K562 (cell line): Measurements from ENCODE around the gene PDCD1LG2. TPM values are rescaled to one million over a fixed set of nuclear protein-coding genes. Genes with fewer than 3 reads are reported as not detected.

Experiments used
- ATAC-seq: fragments of 200-7000 bp; cut with Tn5 transposase; 3 replicates; pipeline ENCODE4 v1.9.1; 2020; ENCODE audit warnings: moderate library complexity
- BruUV-seq: library from RNA; stranded (reverse); fragments of 400-500 nt; replicated peaks from 2 replicates; lab custom pipeline; 2021; lab: Mats Ljungman, UMichigan
- CTCF ChIA-PET: fragments of 300-600 bp; formaldehyde crosslinking; extraction: SDS; loops from one replicate; lab custom pipeline; 2021; ENCODE audit warnings: low intra/inter-chr PET ratio; lab: Yijun Ruan, JAX
- POLR2A ChIA-PET: fragments of 300-600, 350-650 bp; sonication (Branson Sonifier 250); formaldehyde crosslinking; extraction: SDS; loops from one replicate; lab custom pipeline; 2021; ENCODE audit warnings: antibody characterized with exemption, inconsistent platforms; lab: Yijun Ruan, JAX
- DNase-seq, 4 experiments: peaks; one replicate each; pipeline versions ENCODE4 v3.0.0 to v3.0.0-alpha.2; 2011 to 2018; ENCODE audit warnings: low spot score in 3 of 4, mixed read lengths in 3 of 4; ENCODE audit errors: extremely low read depth in 1 of 4
- FAIRE-seq: peaks from 2 replicates; lab custom pipeline; 2011; peaks lifted over from hg19 to GRCh38; lab: Jason Lieb, UNC
- H2AFZ ChIP-seq: 2 replicates; pipeline ENCODE4 v1.6.0; 2011; ENCODE audit warnings: low read depth, low read length, control low read depth, inconsistent platforms
- H3K27ac ChIP-seq: fragments of 200-600 bp; 3 replicates; pipeline ENCODE4 v1.8.0; 2011; ENCODE audit warnings: low read depth, mild to moderate bottlenecking, control low read depth, inconsistent platforms, low read length, moderate library complexity, mixed read lengths; ENCODE audit errors: extremely low read depth
- H3K27me3 ChIP-seq, 2 experiments: fragments of 300-600 bp in 1 of 2; 2 replicates in 1 of 2; 3 replicates in 1 of 2; pipeline versions ENCODE4 v1.6.0 to v1.8.0; 2011; ENCODE audit warnings: inconsistent platforms in 2 of 2, low read length in 2 of 2, mild to moderate bottlenecking in 1 of 2, mixed read lengths in 1 of 2, moderate library complexity in 1 of 2; ENCODE audit not compliant: control insufficient read depth in 2 of 2, insufficient read depth in 2 of 2
- H3K36me3 ChIP-seq: fragments of 300-600 bp; 3 replicates; pipeline ENCODE4 v1.8.0; 2011; ENCODE audit warnings: mild to moderate bottlenecking, low read length, inconsistent platforms; ENCODE audit not compliant: control insufficient read depth, insufficient read depth
- H3K4me1 ChIP-seq, 2 experiments: fragments of 200-600 bp in 1 of 2; replicated peaks in 1 of 2; 2 replicates in 1 of 2; 3 replicates in 1 of 2; pipeline versions ENCODE4 v1.5.1 to v1.8.0; 2011; ENCODE audit warnings: inconsistent platforms in 2 of 2, low read length in 2 of 2, mild to moderate bottlenecking in 1 of 2, mixed read lengths in 1 of 2, moderate library complexity in 1 of 2; ENCODE audit not compliant: control insufficient read depth in 2 of 2, insufficient read depth in 2 of 2
- H3K4me2 ChIP-seq: 2 replicates; pipeline ENCODE4 v1.6.1; 2011; ENCODE audit warnings: low read length, control low read depth, inconsistent platforms, mixed read lengths; ENCODE audit not compliant: insufficient read depth
- H3K4me3 ChIP-seq: fragments of 200-600 bp; sonication (generic), shearing (Covaris generic); 2 replicates; pipeline ENCODE4 v1.5.1; 2016; ENCODE audit warnings: control low read depth, inconsistent platforms
- H3K79me2 ChIP-seq: fragments of 200-600 bp; 3 replicates; pipeline ENCODE4 v1.8.0; 2011; ENCODE audit warnings: low read length, inconsistent platforms; ENCODE audit not compliant: control insufficient read depth, insufficient read depth
- H3K9ac ChIP-seq, 2 experiments: 2 replicates each; pipeline versions ENCODE4 v1.6.0 to v1.6.1; 2011; ENCODE audit warnings: low read depth in 2 of 2, low read length in 2 of 2, control low read depth in 1 of 2, inconsistent platforms in 1 of 2, mild to moderate bottlenecking in 1 of 2, mixed read lengths in 1 of 2; ENCODE audit not compliant: insufficient read depth in 1 of 2
- H3K9me1 ChIP-seq: one replicate; pipeline ENCODE4 v1.6.0; 2011; ENCODE audit warnings: inconsistent platforms, mild to moderate bottlenecking, low read length, moderate library complexity; ENCODE audit not compliant: control insufficient read depth, insufficient read depth
- H3K9me3 ChIP-seq: replicated peaks from 2 replicates; pipeline ENCODE4 v1.5.1; 2011; ENCODE audit warnings: low read depth, low read length, inconsistent platforms; ENCODE audit not compliant: control insufficient read depth, insufficient read depth
- H4K20me1 ChIP-seq: replicated peaks from 2 replicates; pipeline ENCODE4 v1.6.1; 2011; ENCODE audit warnings: low read length, inconsistent platforms, mixed read lengths; ENCODE audit not compliant: control insufficient read depth, insufficient read depth
- MITF ChIP-seq: IDR thresholded peaks from 2 replicates; pipeline ENCODE4 v1.6.1; 2014; ENCODE audit warnings: antibody characterized with exemption
- RAD51 ChIP-seq: fragments of 450-650 bp; IDR thresholded peaks from 2 replicates; pipeline ENCODE4 v1.7.1; 2016; ENCODE audit warnings: low read depth, mild to moderate bottlenecking, borderline replicate concordance
- SPI1 ChIP-seq: IDR thresholded peaks from 2 replicates; pipeline ENCODE4 v1.6.1; 2011; ENCODE audit warnings: low read depth, low read length, control low read depth, borderline replicate concordance
- WGBS: fragments of 100-300 bp; shearing (Covaris generic); methylation state at CpG from one replicate; pipeline ENCODE4 v1.1.6; 2016; ENCODE audit warnings: low coverage, mixed read lengths; ENCODE audit not compliant: insufficient coverage; ENCODE audit errors: missing lambda C conversion rate; 5-methylcytosine and 5-hydroxymethylcytosine counted together
- in situ Hi-C: fragments of 300-500 bp; cut with MboI; formaldehyde crosslinking; loops from 4 replicates; pipeline ENCODE4 v1.15.0; 2018; ENCODE audit warnings: inconsistent platforms, mixed read lengths
- intact Hi-C: fragments of 100-400 bp; cut with micrococcal nuclease; formaldehyde crosslinking; loops from 2 replicates; pipeline ENCODE4 v1.14.2; 2022
- polyA plus RNA-seq, 8 experiments: library from polyadenylated mRNA; depleted of rRNA in 4 of 8; stranded (reverse) in 5 of 8; unstranded in 3 of 8; fragments of >200 nt; fragmentation: Nextera tagmentation in 2 of 8; fragmentation: Illumina TruSeq in 1 of 8; extraction: Ambion mirVana in 2 of 8; extraction: Trizol in 1 of 8; gene quantifications; 2 replicates each; pipeline versions ENCODE4 v1.2.1 to v1.2.3, GENCODE V29; 2011 to 2014; ENCODE audit warnings: inconsistent platforms in 1 of 8, missing spikeins in 1 of 8
- total RNA-seq, 7 experiments: library from RNA; depleted of rRNA in 6 of 7; stranded (reverse); fragments of >200 nt in 6 of 7; fragmentation: Illumina TruSeq in 2 of 7; extraction: Trizol in 2 of 7; gene quantifications; 2 replicates each; pipeline versions ENCODE4 v1.2.1 to v1.2.3, GENCODE V29; 2011 to 2021; ENCODE audit warnings: low replicate concordance in 1 of 7
- TF ChIP-seq, protein P1 (sequence below), 2 experiments: fragments of 450-650 bp in 1 of 2; sonication (generic) in 1 of 2; formaldehyde crosslinking in 1 of 2; IDR thresholded peaks; 2 replicates each; pipeline versions ENCODE4 v1.7.1 to v1.9.0; 2016 to 2022; ENCODE audit warnings: inconsistent platforms in 1 of 2, mild to moderate bottlenecking in 1 of 2, missing genetic modification reagents in 1 of 2

Gene PDCD1LG2
- total and polyA plus RNA-seq, 9 of the 15 experiments (the other 6 are each of a cell fraction or from before 2014, with no cell fraction given): not detected

- no peak for TF ChIP-seq RAD51
Observed at GRCh38 chr9:5480919-5481318, 29.4 kb upstream of the PDCD1LG2 start (continued).

GRCh38 chr9:5481322-5482040 lies 28.9 kb upstream of the PDCD1LG2 start:
- BruUV-seq: no TSS peak
- in situ Hi-C loops: no loop called here
- Histone ChIP-seq H3K9ac (no peak overlapping the region), H3K36me3 (no peaks in the 10 kb centered on the region)
- ATAC-seq: no peak
- TF ChIP-seq SPI1 (peak; percentile 30; the same call in 1 of the 2 replicates), MITF (no peak)
- TF ChIP-seq, protein P1, sequence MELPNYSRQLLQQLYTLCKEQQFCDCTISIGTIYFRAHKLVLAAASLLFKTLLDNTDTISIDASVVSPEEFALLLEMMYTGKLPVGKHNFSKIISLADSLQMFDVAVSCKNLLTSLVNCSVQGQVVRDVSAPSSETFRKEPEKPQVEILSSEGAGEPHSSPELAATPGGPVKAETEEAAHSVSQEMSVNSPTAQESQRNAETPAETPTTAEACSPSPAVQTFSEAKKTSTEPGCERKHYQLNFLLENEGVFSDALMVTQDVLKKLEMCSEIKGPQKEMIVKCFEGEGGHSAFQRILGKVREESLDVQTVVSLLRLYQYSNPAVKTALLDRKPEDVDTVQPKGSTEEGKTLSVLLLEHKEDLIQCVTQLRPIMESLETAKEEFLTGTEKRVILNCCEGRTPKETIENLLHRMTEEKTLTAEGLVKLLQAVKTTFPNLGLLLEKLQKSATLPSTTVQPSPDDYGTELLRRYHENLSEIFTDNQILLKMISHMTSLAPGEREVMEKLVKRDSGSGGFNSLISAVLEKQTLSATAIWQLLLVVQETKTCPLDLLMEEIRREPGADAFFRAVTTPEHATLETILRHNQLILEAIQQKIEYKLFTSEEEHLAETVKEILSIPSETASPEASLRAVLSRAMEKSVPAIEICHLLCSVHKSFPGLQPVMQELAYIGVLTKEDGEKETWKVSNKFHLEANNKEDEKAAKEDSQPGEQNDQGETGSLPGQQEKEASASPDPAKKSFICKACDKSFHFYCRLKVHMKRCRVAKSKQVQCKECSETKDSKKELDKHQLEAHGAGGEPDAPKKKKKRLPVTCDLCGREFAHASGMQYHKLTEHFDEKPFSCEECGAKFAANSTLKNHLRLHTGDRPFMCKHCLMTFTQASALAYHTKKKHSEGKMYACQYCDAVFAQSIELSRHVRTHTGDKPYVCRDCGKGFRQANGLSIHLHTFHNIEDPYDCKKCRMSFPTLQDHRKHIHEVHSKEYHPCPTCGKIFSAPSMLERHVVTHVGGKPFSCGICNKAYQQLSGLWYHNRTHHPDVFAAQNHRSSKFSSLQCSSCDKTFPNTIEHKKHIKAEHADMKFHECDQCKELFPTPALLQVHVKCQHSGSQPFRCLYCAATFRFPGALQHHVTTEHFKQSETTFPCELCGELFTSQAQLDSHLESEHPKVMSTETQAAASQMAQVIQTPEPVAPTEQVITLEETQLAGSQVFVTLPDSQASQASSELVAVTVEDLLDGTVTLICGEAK (IDR thresholded peaks at IDR 0.05): peak; percentile 56; the same call in 1 of the 2 replicates
- TF ChIP-seq, protein P1 (CRISPR knock-in tag; IDR thresholded peaks at IDR 0.05): no peak
- TF ChIP-seq, all 486 proteins: peak for 2
- H3K79me2 ChIP-seq: no peaks in the 10 kb centered on the region
- H3K4me2 ChIP-seq: no peak overlapping the region
- intact Hi-C loops: no loop called here
- H2AFZ ChIP-seq: no peak overlapping the region
- POLR2A ChIA-PET: no interaction called here
- H3K27me3 ChIP-seq: no peaks in the 10 kb centered on the region
- CTCF ChIA-PET: no interaction called here
- no peak for DNase-seq
- WGBS: 50% methylated on average over 5 of the region's 5 CpGs
- H3K9me1 ChIP-seq: no peaks in the 10 kb centered on the region
- H3K9me3 ChIP-seq: no peaks in the 10 kb centered on the region
- H4K20me1 ChIP-seq: no peaks in the 10 kb centered on the region
- no peaks in the 10 kb centered on the region for H3K4me1 ChIP-seq
- no peak overlapping the region for H3K4me3 ChIP-seq
- FAIRE-seq: no peak
- H3K27ac ChIP-seq: no peak overlapping the region
